WTC11 (cell line): ENCODE results near the gene OBP2B. TPM values are rescaled to one million over a fixed set of nuclear protein-coding genes. Genes with fewer than 3 reads are reported as not detected.

Experiments used
- ATAC-seq: fragments of 200-7000 bp; cut with Tn5 transposase; 2 replicates; pipeline ENCODE4 v1.10.0; 2021; ENCODE audit warnings: mild to moderate bottlenecking, moderate library complexity
- CTCF ChIA-PET: fragments of 300-600 bp; sonication (Branson Sonifier 250); formaldehyde crosslinking; loops from one replicate; lab custom pipeline; 2021; ENCODE audit warnings: antibody characterized with exemption; lab: Charles Lee
- POLR2A ChIA-PET: fragments of 350-600 bp; sonication (Branson Sonifier 250); formaldehyde crosslinking; loops from one replicate; lab custom pipeline; 2021; ENCODE audit warnings: antibody characterized with exemption; lab: Charles Lee
- DNase-seq: peaks from one replicate; pipeline ENCODE4 v3.0.0; 2021; ENCODE audit warnings: low spot score
- H3K27ac Mint-ChIP-seq: 2 replicates; pipeline ENCODE4 v1.8.0; 2021; ENCODE audit warnings: mixed read lengths
- H3K27me3 Mint-ChIP-seq: 2 replicates; pipeline ENCODE4 v1.8.0; 2021; ENCODE audit warnings: low read depth, mild to moderate bottlenecking, moderate library complexity, mixed read lengths
- H3K36me3 Mint-ChIP-seq: 2 replicates; pipeline ENCODE4 v1.8.0; 2021; ENCODE audit warnings: mixed read lengths
- H3K4me1 Mint-ChIP-seq: 2 replicates; pipeline ENCODE4 v1.8.0; 2022; ENCODE audit warnings: mixed read lengths
- H3K4me3 Mint-ChIP-seq: 2 replicates; pipeline ENCODE4 v1.8.0; 2021; ENCODE audit warnings: mild to moderate bottlenecking, moderate library complexity, mixed read lengths
- H3K9me3 Mint-ChIP-seq: 2 replicates; pipeline ENCODE4 v1.8.0; 2021; ENCODE audit warnings: mixed read lengths
- CREM ChIP-seq: sonication (generic); formaldehyde crosslinking; IDR thresholded peaks from 2 replicates; pipeline ENCODE4 v1.8.1; 2022; ENCODE audit warnings: mild to moderate bottlenecking, missing genetic modification reagents, moderate library complexity
- EMX1 ChIP-seq: fragments of 250-450 bp; sonication (Bioruptor Pico); IDR thresholded peaks from 2 replicates; pipeline ENCODE4 v1.8.0; 2021; ENCODE audit warnings: mild to moderate bottlenecking
- GTF2I ChIP-seq: fragments of 250-450 bp; sonication (Bioruptor Pico); conservative IDR thresholded peaks from 2 replicates; pipeline ENCODE4 v1.4.0; 2021; ENCODE audit warnings: mild to moderate bottlenecking
- MYBL2 ChIP-seq: sonication (generic); formaldehyde crosslinking; IDR thresholded peaks from 2 replicates; pipeline ENCODE4 v1.8.1; 2023; ENCODE audit warnings: mild to moderate bottlenecking, moderate library complexity, missing genetic modification reagents
- NFATC4 ChIP-seq: fragments of 250-450 bp; sonication (Bioruptor Pico); IDR thresholded peaks from 2 replicates; pipeline ENCODE4 v1.9.0; 2021; ENCODE audit warnings: mild to moderate bottlenecking
- OVOL2 ChIP-seq: fragments of 250-450 bp; sonication (Bioruptor Pico); IDR thresholded peaks from 2 replicates; pipeline ENCODE4 v1.9.0; 2021; ENCODE audit warnings: mild to moderate bottlenecking, borderline replicate concordance
- SMAD3 ChIP-seq: sonication (generic); formaldehyde crosslinking; IDR thresholded peaks from 2 replicates; pipeline ENCODE4 v1.8.0; 2022; ENCODE audit warnings: missing genetic modification reagents, mild to moderate bottlenecking, borderline replicate concordance
- SP1 ChIP-seq: sonication (generic); formaldehyde crosslinking; conservative IDR thresholded peaks from 2 replicates; pipeline ENCODE4 v1.8.1; 2022; ENCODE audit warnings: missing genetic modification reagents
- ZNF263 ChIP-seq: sonication (generic); formaldehyde crosslinking; IDR thresholded peaks from 2 replicates; pipeline ENCODE4 v1.8.1; 2022; ENCODE audit warnings: low read depth, mild to moderate bottlenecking, moderate library complexity, missing genetic modification reagents
- ZNF317 ChIP-seq: sonication (generic); formaldehyde crosslinking; IDR thresholded peaks from 2 replicates; pipeline ENCODE4 v1.8.1; 2023; ENCODE audit warnings: low read depth, mild to moderate bottlenecking, moderate library complexity, missing genetic modification reagents, borderline replicate concordance
- ZNF416 ChIP-seq: fragments of 250-450 bp; sonication (Bioruptor Pico); IDR thresholded peaks from 2 replicates; pipeline ENCODE4 v1.9.0; 2021; ENCODE audit warnings: mild to moderate bottlenecking, inconsistent platforms
- total RNA-seq: library from RNA; stranded (reverse); gene quantifications from 3 replicates; pipeline ENCODE4 v1.2.3, GENCODE V29; 2021
- TF ChIP-seq, protein P1 (sequence below): sonication (generic); formaldehyde crosslinking; IDR thresholded peaks from 2 replicates; pipeline ENCODE4 v1.8.1; 2022; ENCODE audit warnings: low read depth, mild to moderate bottlenecking, moderate library complexity, missing genetic modification reagents, borderline replicate concordance
- TF ChIP-seq, protein P2 (sequence below): sonication (generic); formaldehyde crosslinking; IDR thresholded peaks from 2 replicates; pipeline ENCODE4 v1.8.1; 2023; ENCODE audit warnings: mild to moderate bottlenecking, missing genetic modification reagents
- TF ChIP-seq, protein P3 (sequence below): fragments of 250-450 bp; sonication (Bioruptor Pico); conservative IDR thresholded peaks from 2 replicates; pipeline ENCODE4 v1.9.0; 2021; ENCODE audit warnings: mild to moderate bottlenecking
- TF ChIP-seq, protein P4 (sequence below): sonication (generic); formaldehyde crosslinking; IDR thresholded peaks from 2 replicates; pipeline ENCODE4 v1.8.1; 2022; ENCODE audit warnings: low read depth, missing genetic modification reagents, borderline replicate concordance
- TF ChIP-seq, protein P5 (sequence below): sonication (generic); formaldehyde crosslinking; IDR thresholded peaks from 2 replicates; pipeline ENCODE4 v1.8.1; 2023; ENCODE audit warnings: mild to moderate bottlenecking, missing genetic modification reagents
- TF ChIP-seq, protein P6 (sequence below): fragments of 250-450 bp; sonication (Bioruptor Pico); IDR thresholded peaks from 2 replicates; pipeline ENCODE4 v1.8.0; 2021; ENCODE audit warnings: mild to moderate bottlenecking
- TF ChIP-seq, protein P7 (sequence below): fragments of 250-450 bp; sonication (Bioruptor Pico); IDR thresholded peaks from 2 replicates; pipeline ENCODE4 v1.9.0; 2021; ENCODE audit warnings: moderate library complexity, mild to moderate bottlenecking, inconsistent platforms, borderline replicate concordance

Gene OBP2B
- total RNA-seq, 1 experiment from 2014 or later, result not detected

DNA sequence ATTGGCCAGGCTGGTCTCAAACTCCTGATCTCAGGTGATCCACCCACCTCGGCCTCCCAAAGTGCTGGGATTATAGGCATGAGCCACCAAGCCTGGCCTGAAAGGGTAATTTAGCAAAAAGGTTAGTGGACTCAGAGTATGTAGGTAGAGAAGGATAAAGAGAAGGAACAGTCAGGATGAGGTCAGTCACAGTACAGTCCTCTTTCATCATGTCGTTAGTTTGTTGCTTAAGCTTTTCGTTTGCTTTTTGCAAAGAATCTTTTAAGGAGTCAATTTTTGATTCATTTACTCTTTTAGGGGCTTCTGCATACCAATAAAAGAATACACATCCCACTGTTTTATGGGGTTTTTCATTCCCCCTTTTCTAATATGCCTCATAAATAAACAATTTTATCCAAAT, 27.5 kb downstream of the OBP2B start (continued):
- TF ChIP-seq, protein P1, sequence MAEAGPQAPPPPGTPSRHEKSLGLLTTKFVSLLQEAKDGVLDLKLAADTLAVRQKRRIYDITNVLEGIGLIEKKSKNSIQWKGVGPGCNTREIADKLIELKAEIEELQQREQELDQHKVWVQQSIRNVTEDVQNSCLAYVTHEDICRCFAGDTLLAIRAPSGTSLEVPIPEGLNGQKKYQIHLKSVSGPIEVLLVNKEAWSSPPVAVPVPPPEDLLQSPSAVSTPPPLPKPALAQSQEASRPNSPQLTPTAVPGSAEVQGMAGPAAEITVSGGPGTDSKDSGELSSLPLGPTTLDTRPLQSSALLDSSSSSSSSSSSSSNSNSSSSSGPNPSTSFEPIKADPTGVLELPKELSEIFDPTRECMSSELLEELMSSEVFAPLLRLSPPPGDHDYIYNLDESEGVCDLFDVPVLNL (CRISPR knock-in tag), result no peak
- TF ChIP-seq ZNF317 (CRISPR knock-in tag), result no peak
- no peak for TF ChIP-seq MYBL2
- TF ChIP-seq CREM (CRISPR knock-in tag), result no peak

DNA sequence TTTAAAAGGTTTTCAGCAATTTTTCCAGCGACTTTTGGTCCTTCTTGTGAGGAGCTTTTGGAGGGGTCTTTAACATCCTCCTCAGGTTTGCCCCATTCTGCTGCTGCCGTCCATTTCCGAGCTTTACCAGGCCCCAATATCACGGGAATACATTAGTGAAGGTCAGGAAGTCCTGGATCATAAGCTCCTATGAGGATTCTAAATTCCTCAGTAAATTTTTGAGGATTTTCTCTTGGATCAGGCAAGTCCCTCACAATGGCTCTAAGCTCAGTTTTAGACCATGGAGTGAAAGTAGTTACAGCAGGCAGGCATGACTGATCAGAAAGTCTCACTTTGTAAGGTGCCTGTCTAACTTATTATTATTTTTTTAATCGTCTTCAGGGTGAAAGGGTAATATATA, 28.1 kb downstream of the OBP2B start:
- H3K36me3 Mint-ChIP-seq, result no peaks in the 10 kb centered on the region
- H3K27me3 Mint-ChIP-seq, result peaks cover 32% of the 10 kb centered on the region
- ATAC-seq, result no peak
- H3K9me3 Mint-ChIP-seq, result no peaks in the 10 kb centered on the region
- no peak for DNase-seq
- H3K4me3 Mint-ChIP-seq, result no peak overlapping the region
- ChIA-PET CTCF (interaction anchor here (0.7 to 2.6 kb wide), 8 partner anchors 8 to 161 kb away, joined by 3 to 8 read pairs (median 6); no protein-coding TSS in a partner anchor), POLR2A (no interaction called here)
- H3K27ac Mint-ChIP-seq, result no peak overlapping the region
- no peaks in the 10 kb centered on the region for H3K4me1 Mint-ChIP-seq
- TF ChIP-seq CREM (CRISPR knock-in tag), result no peak
- TF ChIP-seq SP1, result no peak
- no peak for TF ChIP-seq ZNF263 (CRISPR knock-in tag)
- TF ChIP-seq NFATC4 (CRISPR knock-in tag), result no peak
- TF ChIP-seq, protein P2, sequence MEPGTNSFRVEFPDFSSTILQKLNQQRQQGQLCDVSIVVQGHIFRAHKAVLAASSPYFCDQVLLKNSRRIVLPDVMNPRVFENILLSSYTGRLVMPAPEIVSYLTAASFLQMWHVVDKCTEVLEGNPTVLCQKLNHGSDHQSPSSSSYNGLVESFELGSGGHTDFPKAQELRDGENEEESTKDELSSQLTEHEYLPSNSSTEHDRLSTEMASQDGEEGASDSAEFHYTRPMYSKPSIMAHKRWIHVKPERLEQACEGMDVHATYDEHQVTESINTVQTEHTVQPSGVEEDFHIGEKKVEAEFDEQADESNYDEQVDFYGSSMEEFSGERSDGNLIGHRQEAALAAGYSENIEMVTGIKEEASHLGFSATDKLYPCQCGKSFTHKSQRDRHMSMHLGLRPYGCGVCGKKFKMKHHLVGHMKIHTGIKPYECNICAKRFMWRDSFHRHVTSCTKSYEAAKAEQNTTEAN (CRISPR knock-in tag), result no peak
- TF ChIP-seq, protein P3, sequence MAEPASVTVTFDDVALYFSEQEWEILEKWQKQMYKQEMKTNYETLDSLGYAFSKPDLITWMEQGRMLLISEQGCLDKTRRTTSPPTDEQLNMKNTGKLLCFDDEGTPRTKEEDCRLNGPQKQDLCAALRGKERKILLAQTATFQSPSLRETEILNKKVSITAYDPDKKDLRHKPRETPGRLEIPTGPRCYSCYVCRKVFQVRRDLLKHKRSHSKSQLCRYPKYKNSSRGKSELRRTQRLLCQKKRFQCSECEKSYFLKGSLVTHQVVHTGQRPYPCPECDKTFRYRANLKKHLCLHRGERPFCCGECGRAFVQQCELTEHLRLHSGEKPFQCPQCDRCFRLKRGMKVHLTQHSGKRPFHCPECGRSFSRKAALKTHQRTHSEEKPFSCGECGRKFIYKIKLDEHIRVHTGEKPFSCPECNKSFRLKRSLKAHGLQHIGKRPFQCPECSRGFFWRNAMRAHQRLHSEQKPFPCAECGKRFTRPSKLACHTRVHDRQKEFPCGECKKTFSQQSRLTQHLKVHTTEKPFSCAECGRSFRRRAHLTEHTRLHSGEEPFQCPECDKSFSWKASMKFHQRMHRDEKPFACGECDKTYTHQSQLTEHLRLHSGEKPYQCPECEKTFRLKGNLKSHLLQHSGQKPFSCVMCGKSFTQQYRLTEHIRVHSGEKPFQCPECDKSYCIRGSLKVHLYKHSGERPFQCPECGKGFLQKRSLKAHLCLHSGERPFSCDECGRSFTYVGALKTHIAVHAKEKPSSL (CRISPR knock-in tag), result no peak
- TF ChIP-seq EMX1 (CRISPR knock-in tag), result no peak
- no peak for TF ChIP-seq OVOL2 (CRISPR knock-in tag)
- TF ChIP-seq, protein P4, sequence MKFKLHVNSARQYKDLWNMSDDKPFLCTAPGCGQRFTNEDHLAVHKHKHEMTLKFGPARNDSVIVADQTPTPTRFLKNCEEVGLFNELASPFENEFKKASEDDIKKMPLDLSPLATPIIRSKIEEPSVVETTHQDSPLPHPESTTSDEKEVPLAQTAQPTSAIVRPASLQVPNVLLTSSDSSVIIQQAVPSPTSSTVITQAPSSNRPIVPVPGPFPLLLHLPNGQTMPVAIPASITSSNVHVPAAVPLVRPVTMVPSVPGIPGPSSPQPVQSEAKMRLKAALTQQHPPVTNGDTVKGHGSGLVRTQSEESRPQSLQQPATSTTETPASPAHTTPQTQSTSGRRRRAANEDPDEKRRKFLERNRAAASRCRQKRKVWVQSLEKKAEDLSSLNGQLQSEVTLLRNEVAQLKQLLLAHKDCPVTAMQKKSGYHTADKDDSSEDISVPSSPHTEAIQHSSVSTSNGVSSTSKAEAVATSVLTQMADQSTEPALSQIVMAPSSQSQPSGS (CRISPR knock-in tag), result no peak
- TF ChIP-seq, protein P5, sequence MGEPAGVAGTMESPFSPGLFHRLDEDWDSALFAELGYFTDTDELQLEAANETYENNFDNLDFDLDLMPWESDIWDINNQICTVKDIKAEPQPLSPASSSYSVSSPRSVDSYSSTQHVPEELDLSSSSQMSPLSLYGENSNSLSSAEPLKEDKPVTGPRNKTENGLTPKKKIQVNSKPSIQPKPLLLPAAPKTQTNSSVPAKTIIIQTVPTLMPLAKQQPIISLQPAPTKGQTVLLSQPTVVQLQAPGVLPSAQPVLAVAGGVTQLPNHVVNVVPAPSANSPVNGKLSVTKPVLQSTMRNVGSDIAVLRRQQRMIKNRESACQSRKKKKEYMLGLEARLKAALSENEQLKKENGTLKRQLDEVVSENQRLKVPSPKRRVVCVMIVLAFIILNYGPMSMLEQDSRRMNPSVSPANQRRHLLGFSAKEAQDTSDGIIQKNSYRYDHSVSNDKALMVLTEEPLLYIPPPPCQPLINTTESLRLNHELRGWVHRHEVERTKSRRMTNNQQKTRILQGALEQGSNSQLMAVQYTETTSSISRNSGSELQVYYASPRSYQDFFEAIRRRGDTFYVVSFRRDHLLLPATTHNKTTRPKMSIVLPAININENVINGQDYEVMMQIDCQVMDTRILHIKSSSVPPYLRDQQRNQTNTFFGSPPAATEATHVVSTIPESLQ (CRISPR knock-in tag), result no peak
- no peak for TF ChIP-seq GTF2I (CRISPR knock-in tag)

DNA sequence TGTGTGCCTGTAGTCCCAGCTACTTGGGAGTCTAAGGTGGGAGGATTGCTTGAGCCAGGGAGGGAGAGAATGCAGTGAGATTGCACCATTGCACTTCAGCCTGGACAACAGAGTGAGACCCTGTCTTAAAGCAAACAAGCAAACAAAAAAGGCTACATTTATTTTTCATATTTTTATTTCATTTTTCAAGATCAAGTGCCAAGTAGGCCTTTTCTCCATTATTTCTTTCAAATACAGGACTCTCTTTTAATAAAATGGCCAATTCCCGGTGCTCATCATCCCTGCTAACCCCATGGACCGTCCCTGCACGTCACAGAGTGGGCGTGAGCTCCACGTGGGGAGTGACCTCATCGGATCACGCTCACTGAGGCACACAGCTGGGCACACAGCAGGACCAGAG, 36.0 kb downstream of the OBP2B start:
- no peak overlapping the region for H3K4me3 Mint-ChIP-seq
- no peaks in the 10 kb centered on the region for H3K9me3 Mint-ChIP-seq
- peaks cover 31% of the 10 kb centered on the region for H3K27me3 Mint-ChIP-seq
- peaks cover 4% of the 10 kb centered on the region for H3K4me1 Mint-ChIP-seq
- ChIA-PET POLR2A (no interaction called here), CTCF (interaction anchor here (1.1 to 2.7 kb wide), 3 partner anchors 14 to 66 kb away, joined by 3 to 7 read pairs (median 4); no protein-coding TSS in a partner anchor)
- no peak for DNase-seq
- H3K36me3 Mint-ChIP-seq, result no peaks in the 10 kb centered on the region
- H3K27ac Mint-ChIP-seq, result no peak overlapping the region
- no peak for ATAC-seq
- no peak for TF ChIP-seq SMAD3 (CRISPR knock-in tag)
- TF ChIP-seq, protein P6, sequence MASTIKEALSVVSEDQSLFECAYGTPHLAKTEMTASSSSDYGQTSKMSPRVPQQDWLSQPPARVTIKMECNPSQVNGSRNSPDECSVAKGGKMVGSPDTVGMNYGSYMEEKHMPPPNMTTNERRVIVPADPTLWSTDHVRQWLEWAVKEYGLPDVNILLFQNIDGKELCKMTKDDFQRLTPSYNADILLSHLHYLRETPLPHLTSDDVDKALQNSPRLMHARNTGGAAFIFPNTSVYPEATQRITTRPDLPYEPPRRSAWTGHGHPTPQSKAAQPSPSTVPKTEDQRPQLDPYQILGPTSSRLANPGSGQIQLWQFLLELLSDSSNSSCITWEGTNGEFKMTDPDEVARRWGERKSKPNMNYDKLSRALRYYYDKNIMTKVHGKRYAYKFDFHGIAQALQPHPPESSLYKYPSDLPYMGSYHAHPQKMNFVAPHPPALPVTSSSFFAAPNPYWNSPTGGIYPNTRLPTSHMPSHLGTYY, result no peak
- TF ChIP-seq OVOL2 (CRISPR knock-in tag), result no peak
- TF ChIP-seq ZNF416 (CRISPR knock-in tag), result no peak
- TF ChIP-seq, protein P3 (CRISPR knock-in tag), result no peak
- TF ChIP-seq, protein P7, sequence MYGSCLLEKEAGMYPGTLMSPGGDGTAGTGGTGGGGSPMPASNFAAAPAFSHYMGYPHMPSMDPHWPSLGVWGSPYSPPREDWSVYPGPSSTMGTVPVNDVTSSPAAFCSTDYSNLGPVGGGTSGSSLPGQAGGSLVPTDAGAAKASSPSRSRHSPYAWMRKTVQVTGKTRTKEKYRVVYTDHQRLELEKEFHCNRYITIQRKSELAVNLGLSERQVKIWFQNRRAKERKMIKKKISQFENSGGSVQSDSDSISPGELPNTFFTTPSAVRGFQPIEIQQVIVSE (CRISPR knock-in tag), result no peak
